ENCODE measurements around the gene GINM1.

GINM1 gene

GRCh38 chr6:149565527-149566409, at the start of gene GINM1:
TSS of gene GINM1 (plus strand) at chr6:149566375. CDS start at chr6:149566415, 40 bp downstream.
- peak; percentile 85 for DNase-seq

GRCh38 chr6:149529650-149530049, 36.5 kb upstream of the GINM1 start:
- no peak for DNase-seq

GRCh38 chr6:149534742-149535141, 31.4 kb upstream of the GINM1 start:
- DNase-seq: no peak

- no peak for DNase-seq
Measured at GRCh38 chr6:149541139-149541538, 25.0 kb upstream of the GINM1 start.

- DNase-seq: no peak
Measured at GRCh38 chr6:149544646-149545257, 21.4 kb upstream of the GINM1 start.

GRCh38 chr6:149545258-149545753, 20.9 kb upstream of the GINM1 start:
- peak; percentile 59 for DNase-seq

GRCh38 chr6:149545754-149546471, 20.3 kb upstream of the GINM1 start, which contains the start of gene PPIL4:
TSS of gene PPIL4 (minus strand) at chr6:149546043. CDS start at chr6:149546005, 38 bp downstream.
- DNase-seq: peak; percentile 92

GRCh38 chr6:149551920-149552319, 14.3 kb upstream of the GINM1 start:
- DNase-seq: no peak

GRCh38 chr6:149558029-149558428, 8.1 kb upstream of the GINM1 start:
- DNase-seq: no peak

GRCh38 chr6:149559389-149559788, 6.8 kb upstream of the GINM1 start:
- DNase-seq: no peak

GRCh38 chr6:149560736-149561135, 5.4 kb upstream of the GINM1 start:
- peak; percentile 16 for DNase-seq

GRCh38 chr6:149563203-149563927, 2.8 kb upstream of the GINM1 start:
- DNase-seq: peak; percentile 32

- DNase-seq: no peak
Measured at GRCh38 chr6:149563928-149564325, 2.2 kb upstream of the GINM1 start.

- DNase-seq: peak; percentile 25
Measured at GRCh38 chr6:149566410-149567193, 427 bp downstream of the GINM1 start.

GRCh38 chr6:149567194-149567586, 1.0 kb downstream of the GINM1 start:
- no peak for DNase-seq

- DNase-seq: no peak
Measured at GRCh38 chr6:149567945-149568585, 1.9 kb downstream of the GINM1 start.

GRCh38 chr6:149580880-149581279, 14.7 kb downstream of the GINM1 start:
- no peak for DNase-seq

GRCh38 chr6:149581349-149581748, 15.2 kb downstream of the GINM1 start:
- DNase-seq: no peak

- DNase-seq: no peak
Measured at GRCh38 chr6:149586149-149586548, 20.0 kb downstream of the GINM1 start.

- no peak for DNase-seq
Measured at GRCh38 chr6:149592983-149593382, 26.8 kb downstream of the GINM1 start.

- DNase-seq: peak; percentile 49
Measured at GRCh38 chr6:149593408-149593807, 27.2 kb downstream of the GINM1 start.

Measured in kidney glomerular epithelial cell (primary cell).